K562 (cell line): Measurements from ENCODE around the gene ZAP70.

Experiments used
- CREB1 ChIP-seq, 2 experiments: sonication (generic) in 1 of 2; formaldehyde crosslinking in 1 of 2; IDR thresholded peaks; 2 replicates each; pipeline versions ENCODE4 v1.6.1 to v1.8.0; 2012 to 2022; ENCODE audit warnings: inconsistent platforms in 1 of 2, mild to moderate bottlenecking in 1 of 2, missing genetic modification reagents in 1 of 2, moderate library complexity in 1 of 2
- MLLT1 ChIP-seq, 2 experiments: fragments of 450-650 bp; IDR thresholded peaks; 2 replicates each; pipeline ENCODE4 v1.6.1; 2016
- NR2C1 ChIP-seq, 2 experiments: fragments of 450-650 bp; IDR thresholded peaks; 2 replicates each; pipeline ENCODE4 v1.6.1; 2017; ENCODE audit warnings: mild to moderate bottlenecking in 2 of 2, antibody characterized with exemption in 1 of 2, inconsistent platforms in 1 of 2, missing compliant biosample characterization in 1 of 2, missing genetic modification characterization in 1 of 2
- POLR2A ChIP-seq: fragments of 450-650 bp; conservative IDR thresholded peaks from 2 replicates; pipeline ENCODE4 v1.6.1; 2016

GRCh38 chr2:97708608-97709007 is 4.8 kb upstream of the ZAP70 start:
- TF ChIP-seq POLR2A (no peak), NR2C1 (IDR thresholded peaks at IDR 0.05) (no peak), NR2C1 (tag; IDR thresholded peaks at IDR 0.05) (no peak), MLLT1 (IDR thresholded peaks at IDR 0.05) (no peak), CREB1 (IDR thresholded peaks at IDR 0.05) (no peak), CREB1 (CRISPR knock-in tag; IDR thresholded peaks at IDR 0.05) (no peak)
